ENCODE data around the gene TBXAS1. TPM values are rescaled to one million over a fixed set of nuclear protein-coding genes. Genes with fewer than 3 reads are reported as not detected.

TBXAS1 gene
- total and polyA plus RNA-seq, 2 of the 8 experiments (the other 6 are each of a cell fraction or from before 2014, with no cell fraction given), result 0.86 to 2.1 TPM

- ChIA-PET POLR2A (ENCODE audit: partially characterized antibody) (no interaction called here), CTCF (ENCODE audit: partially characterized antibody) (no interaction called here)
- FAIRE-seq (no peak), DNase-seq (ENCODE audit: low read depth in 1 of 2, low spot score in 2 of 2) (no peak)
- Histone ChIP-seq H2BK5ac (ENCODE audit: low read depth, low read length) (no peak overlapping the region), H3K4ac (replicated peaks; ENCODE audit: insufficient read length, low read depth, low read length) (no peak overlapping the region), H3K79me1 (ENCODE audit: low read depth, low read length) (no peaks in the 10 kb centered on the region), H3K56ac (replicated peaks; ENCODE audit: insufficient read length, low read depth, low read length) (no peak overlapping the region), H3K14ac (ENCODE audit: insufficient read length) (no peak overlapping the region), H3K27me3 (replicated peaks in 1 of 4; ENCODE audit: control insufficient read depth in 3 of 4, extremely low read depth in 1 of 4, insufficient read depth in 3 of 4, low read length in 3 of 4) (no peaks in the 10 kb centered on the region), H3K79me2 (ENCODE audit: control insufficient read depth in 1 of 2, insufficient read depth in 2 of 2, low read length in 2 of 2) (no peaks in the 10 kb centered on the region), H3K9me3 (ENCODE audit: insufficient read depth in 2 of 2, low read depth in 1 of 2, low read length in 1 of 2) (no peaks in the 10 kb centered on the region), H2BK15ac (ENCODE audit: low read length) (no peak overlapping the region), H4K91ac (replicated peaks; ENCODE audit: insufficient read length, low read length) (no peak overlapping the region), H3K36me3 (ENCODE audit: control insufficient read depth in 2 of 4, insufficient read depth in 4 of 4, low read length in 3 of 4) (no peaks in the 10 kb centered on the region), H4K5ac (ENCODE audit: insufficient read length, low read depth, low read length) (no peak overlapping the region), H2BK20ac (ENCODE audit: low read length) (no peak overlapping the region), H2AFZ (ENCODE audit: low read length) (no peak overlapping the region), H4K8ac (ENCODE audit: extremely low read depth, insufficient read depth, low read length) (no peak overlapping the region), H4K20me1 (replicated peaks in 1 of 2; ENCODE audit: control insufficient read depth in 1 of 2, insufficient read depth in 2 of 2, low read length in 2 of 2) (no peaks in the 10 kb centered on the region), H3K23ac (ENCODE audit: insufficient read length) (no peak overlapping the region), H3K23me2 (ENCODE audit: low read depth, low read length) (no peaks in the 10 kb centered on the region; the same call in 1 of the 2 replicates), H3K18ac (ENCODE audit: extremely low read depth, low read length) (no peak overlapping the region), H3K4me3 (ENCODE audit: extremely low read depth in 1 of 4, insufficient read depth in 2 of 4, low read depth in 3 of 4, low read length in 4 of 4) (no peak overlapping the region), H2BK12ac (ENCODE audit: low read depth, low read length) (no peak overlapping the region), H3K4me2 (ENCODE audit: insufficient read depth in 1 of 2, low read depth in 2 of 2, low read length in 2 of 2) (no peak overlapping the region), H3K9ac (replicated peaks in 1 of 4; ENCODE audit: extremely low read depth in 1 of 4, low read depth in 3 of 4, low read length in 3 of 4) (no peak overlapping the region), H2AK5ac (ENCODE audit: low read depth, low read length) (no peak overlapping the region), H3K27ac (ENCODE audit: low read depth, low read length) (no peak overlapping the region), H2BK120ac (replicated peaks; ENCODE audit: low read depth, low read length) (no peak overlapping the region), H3K4me1 (replicated peaks in 1 of 4; ENCODE audit: control insufficient read depth in 3 of 4, insufficient read depth in 4 of 4, low read length in 3 of 4) (no peaks in the 10 kb centered on the region)
- WGBS, 2 experiments (ENCODE audit: extremely low coverage in 1 of 2, insufficient coverage in 1 of 2, insufficient read length in 1 of 2, insufficient replicate concordance in 2 of 2, low coverage in 1 of 2, low lambda C conversion rate in 2 of 2, missing lambda C conversion rate in 1 of 2), result 73% methylated on average over 3 of the region's 3 CpGs; no CpG with 5 or more reads in 1 of the 2 experiments
- no peak for TF ChIP-seq EP300 (IDR thresholded peaks at IDR 0.05; ENCODE audit: borderline replicate concordance in 1 of 2, low read depth in 2 of 2, low read length in 2 of 2)
- no peak for TF ChIP-seq RBBP5 (IDR thresholded peaks at IDR 0.05; ENCODE audit: borderline replicate concordance, low read depth, low read length)
- no peak for TF ChIP-seq HDAC2 (IDR thresholded peaks at IDR 0.05; ENCODE audit: borderline replicate concordance in 1 of 2, low read depth in 2 of 2, low read length in 2 of 2)
- no peak for TF ChIP-seq GTF2F1 (IDR thresholded peaks at IDR 0.05; ENCODE audit: borderline replicate concordance, low read depth, low read length)
Observed at GRCh38 chr7:139924461-139924860, 95.4 kb downstream of the TBXAS1 start.

Measured in H1 (cell line).